Neural cell (in vitro differentiated cells): ENCODE results near the gene KCTD18. TPM values are rescaled to one million over a fixed set of nuclear protein-coding genes. Genes with fewer than 3 reads are reported as not detected.

Experiments
- H2AFZ ChIP-seq: fragments of 200-600, 300-800 bp; sonication (generic), shearing (Covaris generic); 2 replicates; pipeline ENCODE4 v1.6.0; 2014; ENCODE audit warnings: low read depth, mild to moderate bottlenecking, antibody characterized with exemption, low read length, moderate library complexity
- H3F3A ChIP-seq: fragments of 200-600 bp; shearing (Covaris generic); 2 replicates; pipeline ENCODE4 v1.6.1; 2016; ENCODE audit warnings: mild to moderate bottlenecking, moderate library complexity, mixed read lengths, antibody characterized with exemption, low read length; ENCODE audit not compliant: insufficient read depth, poor library complexity, severe bottlenecking
- H3K27ac ChIP-seq: fragments of 200-600, 300-800 bp; sonication (generic), shearing (Covaris generic); 2 replicates; pipeline ENCODE4 v1.5.1; 2014; ENCODE audit warnings: mild to moderate bottlenecking, low read length, moderate library complexity
- H3K27me3 ChIP-seq: fragments of 300-800, 200-600 bp; sonication (generic), shearing (Covaris generic); 2 replicates; pipeline ENCODE4 v1.6.0; 2014; ENCODE audit warnings: mild to moderate bottlenecking, low read depth, low read length, moderate library complexity; ENCODE audit not compliant: insufficient read depth
- H3K36me3 ChIP-seq: fragments of 300-800, 200-600 bp; sonication (generic), shearing (Covaris generic); 2 replicates; pipeline ENCODE4 v1.5.1; 2014; ENCODE audit warnings: mild to moderate bottlenecking, antibody characterized with exemption, low read length, moderate library complexity; ENCODE audit not compliant: insufficient read depth
- H3K4me2 ChIP-seq: fragments of 300-800, 200-600 bp; sonication (generic), shearing (Covaris generic); 2 replicates; pipeline ENCODE4 v1.6.0; 2014; ENCODE audit warnings: mild to moderate bottlenecking, low read length
- H3K4me3 ChIP-seq: fragments of 300-800, 200-600 bp; sonication (generic), shearing (Covaris generic); 2 replicates; pipeline ENCODE4 v1.5.1; 2014; ENCODE audit warnings: mild to moderate bottlenecking, low read length, moderate library complexity
- H3K79me2 ChIP-seq: fragments of 200-600 bp; shearing (Covaris generic); replicated peaks from 2 replicates; pipeline ENCODE4 v1.6.0; 2014; ENCODE audit warnings: mild to moderate bottlenecking, low read length, moderate library complexity; ENCODE audit not compliant: insufficient read depth
- H3K9ac ChIP-seq: fragments of 300-800, 200-600 bp; sonication (generic), shearing (Covaris generic); 2 replicates; pipeline ENCODE4 v1.6.1; 2016; ENCODE audit warnings: mild to moderate bottlenecking, low read length, mixed read lengths
- H3K9me2 ChIP-seq: fragments of 200-600 bp; shearing (Covaris generic); 2 replicates; pipeline ENCODE4 v1.6.1; 2016; ENCODE audit warnings: mild to moderate bottlenecking, low read length, mixed read lengths; ENCODE audit not compliant: insufficient read depth
- H3K9me3 ChIP-seq: fragments of 200-600, 300-800 bp; sonication (generic), shearing (Covaris generic); 2 replicates; pipeline ENCODE4 v1.6.1; 2016; ENCODE audit warnings: mild to moderate bottlenecking, mixed run types, low read length, moderate library complexity, mixed read lengths
- H4K20me1 ChIP-seq: fragments of 200-600 bp; shearing (Covaris generic); 2 replicates; pipeline ENCODE4 v1.6.1; 2016; ENCODE audit warnings: mild to moderate bottlenecking, mixed run types; ENCODE audit not compliant: insufficient read depth
- EP300 ChIP-seq: fragments of 450-650 bp; conservative IDR thresholded peaks from 2 replicates; pipeline ENCODE4 v1.6.1; 2014; ENCODE audit warnings: antibody characterized with exemption, mild to moderate bottlenecking, moderate library complexity; ENCODE audit not compliant: poor library complexity, severe bottlenecking
- EZH2 ChIP-seq: fragments of 200-600, 300-800 bp; shearing (Covaris generic), sonication (generic); IDR thresholded peaks from 2 replicates; pipeline ENCODE4 v1.6.1; 2014; ENCODE audit warnings: antibody characterized with exemption, low read length, borderline replicate concordance, mild to moderate bottlenecking; ENCODE audit not compliant: insufficient read depth, poor library complexity, severe bottlenecking
- MXI1 ChIP-seq: fragments of 450-650 bp; conservative IDR thresholded peaks from 2 replicates; pipeline ENCODE4 v1.6.1; 2014; ENCODE audit warnings: antibody characterized with exemption, mild to moderate bottlenecking; ENCODE audit not compliant: poor library complexity, severe bottlenecking
- POLR2AphosphoS5 ChIP-seq: IDR thresholded peaks from 2 replicates; pipeline ENCODE4 v1.6.1; 2012
- RAD21 ChIP-seq: fragments of 450-650 bp; conservative IDR thresholded peaks from 2 replicates; pipeline ENCODE4 v1.6.1; 2014; ENCODE audit warnings: antibody characterized with exemption, mild to moderate bottlenecking, moderate library complexity
- SMC3 ChIP-seq: fragments of 450-650 bp; conservative IDR thresholded peaks from 2 replicates; pipeline ENCODE4 v1.6.1; 2014; ENCODE audit warnings: antibody characterized with exemption, mild to moderate bottlenecking, moderate library complexity; ENCODE audit not compliant: poor library complexity
- TAF1 ChIP-seq: IDR thresholded peaks from 2 replicates; pipeline ENCODE4 v1.6.1; 2012; ENCODE audit warnings: low read depth
- polyA plus RNA-seq: library from polyadenylated mRNA; depleted of rRNA; stranded (reverse); fragments of >200 nt; gene quantifications from 2 replicates; pipeline ENCODE4 v1.2.3, GENCODE V29; 2014
- TF ChIP-seq, protein P1 (sequence below): fragments of 450-650 bp; IDR thresholded peaks from 2 replicates; pipeline ENCODE4 v1.5.1; 2014; ENCODE audit warnings: antibody characterized with exemption, mild to moderate bottlenecking, moderate library complexity; ENCODE audit not compliant: poor library complexity, severe bottlenecking
- TF ChIP-seq, protein P2 (sequence below): IDR thresholded peaks from 2 replicates; pipeline ENCODE4 v1.6.1; 2012; ENCODE audit warnings: borderline replicate concordance

The KCTD18 gene
- polyA plus RNA-seq, 1 donor from 2014 or later, result 17.0 TPM

DNA sequence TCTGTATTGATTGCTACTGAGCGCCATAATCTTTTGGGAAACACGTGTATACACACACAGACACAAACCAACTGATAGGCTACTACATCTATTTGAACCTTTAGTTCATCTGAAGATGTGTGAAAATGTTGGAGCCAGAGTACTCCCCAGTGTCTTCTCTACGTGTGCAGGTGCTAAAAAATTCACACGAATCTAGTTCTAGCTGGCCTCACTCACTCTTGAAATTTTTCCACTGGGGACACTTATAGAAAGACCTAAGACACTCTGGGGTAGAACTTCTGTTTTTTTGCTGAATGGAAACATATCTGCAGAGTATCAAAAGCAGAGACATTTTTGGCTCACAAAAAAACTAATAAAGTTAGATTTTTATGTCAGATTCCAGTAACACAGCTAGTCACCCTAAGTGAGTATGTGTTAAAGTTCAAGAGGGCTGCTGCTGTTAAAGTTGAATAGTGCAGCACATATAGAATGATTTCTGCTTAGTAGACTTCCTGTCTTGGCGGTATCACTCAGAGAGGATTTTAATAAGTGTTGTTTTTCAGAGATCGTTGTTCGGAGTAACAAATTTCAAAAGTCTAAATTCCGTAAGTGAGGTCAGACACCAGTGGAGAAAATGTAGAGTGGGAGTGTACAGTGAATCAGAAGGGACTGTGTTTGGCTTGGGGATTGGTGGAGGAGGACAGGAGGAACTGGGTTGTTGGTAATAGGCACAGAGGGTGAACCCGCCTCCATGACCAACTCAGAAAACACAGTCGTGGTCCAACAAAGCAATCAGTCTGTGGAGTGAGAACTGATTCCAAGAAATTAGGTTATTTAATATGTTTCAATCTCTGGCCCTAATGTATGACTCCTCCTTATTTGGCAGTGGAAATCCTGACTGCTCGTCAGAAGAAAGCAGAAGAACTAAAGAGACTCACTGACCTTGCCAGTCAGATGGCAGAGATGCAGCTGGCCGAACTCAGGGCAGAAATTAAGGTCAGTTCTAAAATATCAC is 43.1 kb downstream of the KCTD18 start:
- Histone ChIP-seq H3K9me2 (no peaks in the 10 kb centered on the region), H2AFZ (no peak overlapping the region), H3K4me3 (no peak overlapping the region), H3K9ac (no peak overlapping the region), H3K79me2 (no peaks in the 10 kb centered on the region), H3K9me3 (no peaks in the 10 kb centered on the region), H3K4me2 (no peak overlapping the region), H3K27me3 (no peaks in the 10 kb centered on the region), H3K36me3 (no peaks in the 10 kb centered on the region), H3F3A (no peaks in the 10 kb centered on the region), H3K27ac (no peak overlapping the region), H4K20me1 (no peaks in the 10 kb centered on the region)
- TF ChIP-seq MXI1, result no peak
- TF ChIP-seq POLR2AphosphoS5, result no peak
- TF ChIP-seq, protein P1, sequence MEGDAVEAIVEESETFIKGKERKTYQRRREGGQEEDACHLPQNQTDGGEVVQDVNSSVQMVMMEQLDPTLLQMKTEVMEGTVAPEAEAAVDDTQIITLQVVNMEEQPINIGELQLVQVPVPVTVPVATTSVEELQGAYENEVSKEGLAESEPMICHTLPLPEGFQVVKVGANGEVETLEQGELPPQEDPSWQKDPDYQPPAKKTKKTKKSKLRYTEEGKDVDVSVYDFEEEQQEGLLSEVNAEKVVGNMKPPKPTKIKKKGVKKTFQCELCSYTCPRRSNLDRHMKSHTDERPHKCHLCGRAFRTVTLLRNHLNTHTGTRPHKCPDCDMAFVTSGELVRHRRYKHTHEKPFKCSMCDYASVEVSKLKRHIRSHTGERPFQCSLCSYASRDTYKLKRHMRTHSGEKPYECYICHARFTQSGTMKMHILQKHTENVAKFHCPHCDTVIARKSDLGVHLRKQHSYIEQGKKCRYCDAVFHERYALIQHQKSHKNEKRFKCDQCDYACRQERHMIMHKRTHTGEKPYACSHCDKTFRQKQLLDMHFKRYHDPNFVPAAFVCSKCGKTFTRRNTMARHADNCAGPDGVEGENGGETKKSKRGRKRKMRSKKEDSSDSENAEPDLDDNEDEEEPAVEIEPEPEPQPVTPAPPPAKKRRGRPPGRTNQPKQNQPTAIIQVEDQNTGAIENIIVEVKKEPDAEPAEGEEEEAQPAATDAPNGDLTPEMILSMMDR, result no peak
- no peak for TF ChIP-seq RAD21
- TF ChIP-seq EZH2, result no peak
- no peak for TF ChIP-seq SMC3
- no peak for TF ChIP-seq EP300
- TF ChIP-seq TAF1, result no peak
- TF ChIP-seq, protein P2, sequence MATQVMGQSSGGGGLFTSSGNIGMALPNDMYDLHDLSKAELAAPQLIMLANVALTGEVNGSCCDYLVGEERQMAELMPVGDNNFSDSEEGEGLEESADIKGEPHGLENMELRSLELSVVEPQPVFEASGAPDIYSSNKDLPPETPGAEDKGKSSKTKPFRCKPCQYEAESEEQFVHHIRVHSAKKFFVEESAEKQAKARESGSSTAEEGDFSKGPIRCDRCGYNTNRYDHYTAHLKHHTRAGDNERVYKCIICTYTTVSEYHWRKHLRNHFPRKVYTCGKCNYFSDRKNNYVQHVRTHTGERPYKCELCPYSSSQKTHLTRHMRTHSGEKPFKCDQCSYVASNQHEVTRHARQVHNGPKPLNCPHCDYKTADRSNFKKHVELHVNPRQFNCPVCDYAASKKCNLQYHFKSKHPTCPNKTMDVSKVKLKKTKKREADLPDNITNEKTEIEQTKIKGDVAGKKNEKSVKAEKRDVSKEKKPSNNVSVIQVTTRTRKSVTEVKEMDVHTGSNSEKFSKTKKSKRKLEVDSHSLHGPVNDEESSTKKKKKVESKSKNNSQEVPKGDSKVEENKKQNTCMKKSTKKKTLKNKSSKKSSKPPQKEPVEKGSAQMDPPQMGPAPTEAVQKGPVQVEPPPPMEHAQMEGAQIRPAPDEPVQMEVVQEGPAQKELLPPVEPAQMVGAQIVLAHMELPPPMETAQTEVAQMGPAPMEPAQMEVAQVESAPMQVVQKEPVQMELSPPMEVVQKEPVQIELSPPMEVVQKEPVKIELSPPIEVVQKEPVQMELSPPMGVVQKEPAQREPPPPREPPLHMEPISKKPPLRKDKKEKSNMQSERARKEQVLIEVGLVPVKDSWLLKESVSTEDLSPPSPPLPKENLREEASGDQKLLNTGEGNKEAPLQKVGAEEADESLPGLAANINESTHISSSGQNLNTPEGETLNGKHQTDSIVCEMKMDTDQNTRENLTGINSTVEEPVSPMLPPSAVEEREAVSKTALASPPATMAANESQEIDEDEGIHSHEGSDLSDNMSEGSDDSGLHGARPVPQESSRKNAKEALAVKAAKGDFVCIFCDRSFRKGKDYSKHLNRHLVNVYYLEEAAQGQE, result no peak

DNA sequence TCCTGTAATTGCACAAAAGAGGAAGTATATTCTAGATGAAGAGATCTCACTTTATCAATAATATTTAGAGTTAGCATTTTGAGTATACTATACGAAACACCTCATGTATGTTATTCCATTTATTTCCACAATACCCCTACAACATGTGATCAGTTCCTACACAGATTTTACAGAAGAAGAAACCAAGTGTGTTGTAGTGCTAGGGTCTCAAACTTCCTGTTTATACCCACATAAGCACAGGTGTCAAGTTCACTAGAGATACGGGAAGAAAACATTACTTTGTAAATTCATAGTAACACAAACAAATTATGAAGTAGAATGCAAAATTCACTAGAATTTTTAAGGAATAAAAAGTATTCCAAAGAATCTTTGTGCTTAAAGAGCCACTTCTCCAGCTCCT is 46.4 kb downstream of the KCTD18 start:
- no peak overlapping the region for H2AFZ ChIP-seq
- no peak overlapping the region for H3K4me2 ChIP-seq
- no peaks in the 10 kb centered on the region for H3K9me3 ChIP-seq
- H3K79me2 ChIP-seq, result no peaks in the 10 kb centered on the region
- no peaks in the 10 kb centered on the region for H3K27me3 ChIP-seq
- no peaks in the 10 kb centered on the region for H3F3A ChIP-seq
- no peak for TF ChIP-seq SMC3
- no peak for TF ChIP-seq EZH2
- no peak for TF ChIP-seq RAD21
- no peak for TF ChIP-seq EP300
- TF ChIP-seq MXI1, result no peak
- TF ChIP-seq, protein P1, result no peak
- no peak for TF ChIP-seq TAF1
- TF ChIP-seq, protein P2, result no peak
- no peak for TF ChIP-seq POLR2AphosphoS5
- H3K9me2 ChIP-seq, result no peaks in the 10 kb centered on the region
- H3K27ac ChIP-seq, result no peak overlapping the region
- no peaks in the 10 kb centered on the region for H4K20me1 ChIP-seq
- H3K4me3 ChIP-seq, result no peak overlapping the region
- H3K9ac ChIP-seq, result no peak overlapping the region
- H3K36me3 ChIP-seq, result no peaks in the 10 kb centered on the region
